ENCODE results near the gene CPA2. TPM values are rescaled to one million over a fixed set of nuclear protein-coding genes. Genes with fewer than 3 reads are reported as not detected.
A peak's percentile ranks its signal among the peaks of the same experiment; 100 is the strongest.

CPA2 gene
- total RNA-seq, 2 donors from 2014 or later, result 0.40 to 0.66 TPM

DNA sequence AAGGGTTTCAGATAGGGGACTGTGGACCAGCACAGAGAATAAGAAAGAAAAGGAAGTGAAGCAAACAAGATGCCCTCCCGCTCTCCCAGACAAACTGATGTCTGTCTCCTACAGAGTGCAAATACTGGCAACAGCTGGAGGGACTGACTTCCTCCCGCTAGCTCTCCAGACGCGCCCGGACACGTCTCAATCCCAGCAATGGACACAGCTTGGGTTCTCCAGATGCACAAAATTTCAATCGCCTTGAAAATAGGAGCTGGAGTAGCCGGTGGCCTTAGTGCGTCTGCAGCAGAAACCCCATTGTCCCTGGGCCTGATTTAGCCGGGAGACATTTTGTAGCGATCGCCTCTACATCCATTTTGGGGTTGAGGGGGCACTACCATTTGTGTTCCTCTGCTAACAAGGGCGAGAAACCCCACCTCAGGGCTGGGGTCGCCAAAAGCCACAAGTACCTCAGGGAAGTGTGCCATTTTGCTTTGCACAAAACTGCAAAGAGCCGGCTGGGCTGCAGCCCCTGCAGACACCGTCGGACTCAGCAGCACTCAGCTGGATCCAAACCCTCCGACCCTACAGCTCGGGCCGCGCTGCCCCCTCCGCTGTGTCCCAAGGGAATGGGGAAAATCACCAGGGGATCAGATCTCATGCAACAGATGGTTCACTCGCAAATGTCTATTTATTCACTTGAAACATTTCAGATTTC is 5.9 kb downstream of the CPA2 start:
- Histone ChIP-seq H3K9me3 (ENCODE audit: control insufficient read depth, low read length) (no peaks in the 10 kb centered on the region), H3K27ac (ENCODE audit: low read depth, low read length) (peak overlapping the region; percentile 97), H3K4me3 (ENCODE audit: low read length) (peak overlapping the region; percentile 3), H3K27me3 (ENCODE audit: control insufficient read depth, insufficient read depth, low read length, poor library complexity, severe bottlenecking) (no peaks in the 10 kb centered on the region), H3K4me1 (ENCODE audit: control insufficient read depth, insufficient read depth, low read length) (peaks cover 11% of the 10 kb centered on the region), H3K36me3 (ENCODE audit: control insufficient read depth, insufficient read depth, low read length) (no peaks in the 10 kb centered on the region), H3K9ac (ENCODE audit: extremely low read depth, low read length, poor library complexity, severe bottlenecking) (peak overlapping the region; percentile 28)
- no peaks in the 10 kb centered on the region for H3K9me3 Mint-ChIP-seq
- DNase-seq, result peak; percentile 76
- peak overlapping the region; percentile 92 for H3K27ac Mint-ChIP-seq
- 54 to 60% methylated on average over 17 to 23 of the region's 23 CpGs for WGBS, 2 experiments (ENCODE audit: insufficient coverage in 1 of 2, insufficient read length in 1 of 2)
- no peaks in the 10 kb centered on the region for H3K36me3 Mint-ChIP-seq (ENCODE audit: low read depth)
- peak overlapping the region; percentile 40 for H3K4me3 Mint-ChIP-seq
- TF ChIP-seq, protein P1, sequence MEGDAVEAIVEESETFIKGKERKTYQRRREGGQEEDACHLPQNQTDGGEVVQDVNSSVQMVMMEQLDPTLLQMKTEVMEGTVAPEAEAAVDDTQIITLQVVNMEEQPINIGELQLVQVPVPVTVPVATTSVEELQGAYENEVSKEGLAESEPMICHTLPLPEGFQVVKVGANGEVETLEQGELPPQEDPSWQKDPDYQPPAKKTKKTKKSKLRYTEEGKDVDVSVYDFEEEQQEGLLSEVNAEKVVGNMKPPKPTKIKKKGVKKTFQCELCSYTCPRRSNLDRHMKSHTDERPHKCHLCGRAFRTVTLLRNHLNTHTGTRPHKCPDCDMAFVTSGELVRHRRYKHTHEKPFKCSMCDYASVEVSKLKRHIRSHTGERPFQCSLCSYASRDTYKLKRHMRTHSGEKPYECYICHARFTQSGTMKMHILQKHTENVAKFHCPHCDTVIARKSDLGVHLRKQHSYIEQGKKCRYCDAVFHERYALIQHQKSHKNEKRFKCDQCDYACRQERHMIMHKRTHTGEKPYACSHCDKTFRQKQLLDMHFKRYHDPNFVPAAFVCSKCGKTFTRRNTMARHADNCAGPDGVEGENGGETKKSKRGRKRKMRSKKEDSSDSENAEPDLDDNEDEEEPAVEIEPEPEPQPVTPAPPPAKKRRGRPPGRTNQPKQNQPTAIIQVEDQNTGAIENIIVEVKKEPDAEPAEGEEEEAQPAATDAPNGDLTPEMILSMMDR (conservative IDR thresholded peaks at IDR 0.05), result no peak
- peaks cover 2% of the 10 kb centered on the region for H3K27me3 Mint-ChIP-seq (ENCODE audit: insufficient read depth)
- peaks cover 43% of the 10 kb centered on the region for H3K4me1 Mint-ChIP-seq

DNA sequence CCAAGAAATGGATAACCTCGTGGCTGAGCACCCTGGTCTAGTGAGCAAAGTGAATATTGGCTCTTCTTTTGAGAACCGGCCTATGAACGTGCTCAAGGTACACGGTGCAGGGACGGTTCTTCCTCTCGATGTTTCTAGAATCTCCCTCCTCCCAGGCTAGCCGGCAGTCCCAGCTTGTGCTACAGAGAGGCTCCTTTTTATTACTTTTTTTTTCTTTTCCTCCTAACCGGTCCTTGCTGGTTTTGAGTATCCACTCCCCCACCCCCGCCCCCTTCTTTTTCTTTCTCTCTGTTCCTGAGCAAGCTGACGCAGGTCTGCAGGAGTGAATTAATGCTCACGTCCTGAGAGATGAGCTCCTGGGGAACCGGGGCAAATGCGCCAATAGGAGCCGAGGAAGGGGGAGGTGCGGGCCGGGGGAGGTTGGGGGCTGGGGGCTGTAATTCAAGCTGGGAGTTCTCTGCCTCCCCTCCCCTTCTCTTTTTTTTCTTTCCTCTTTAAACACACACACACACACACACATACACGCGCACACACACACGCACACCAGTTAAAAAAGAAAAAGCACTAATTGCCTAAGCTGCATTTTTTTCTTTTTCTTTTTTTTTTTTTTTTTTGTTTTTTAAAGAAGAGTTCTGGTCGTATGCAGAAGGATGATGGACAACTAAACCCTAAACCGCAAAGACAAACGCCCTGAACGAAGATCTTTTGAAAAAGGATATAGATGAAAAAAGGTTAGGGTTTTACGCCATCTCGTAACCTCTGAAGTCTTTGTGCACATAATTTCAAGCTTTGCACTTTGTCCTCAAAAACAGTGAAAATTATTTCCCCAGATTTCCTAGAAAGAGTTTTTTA is 6.6 kb downstream of the CPA2 start:
- Histone ChIP-seq H3K27me3 (ENCODE audit: control insufficient read depth, insufficient read depth, low read length, poor library complexity, severe bottlenecking) (no peaks in the 10 kb centered on the region), H3K36me3 (ENCODE audit: control insufficient read depth, insufficient read depth, low read length) (no peaks in the 10 kb centered on the region), H3K4me3 (ENCODE audit: low read length) (peak overlapping the region; percentile 32), H3K27ac (ENCODE audit: low read depth, low read length) (peak overlapping the region; percentile 97), H3K9me3 (ENCODE audit: control insufficient read depth, low read length) (no peaks in the 10 kb centered on the region), H3K9ac (ENCODE audit: extremely low read depth, low read length, poor library complexity, severe bottlenecking) (peak overlapping the region; percentile 28), H3K4me1 (ENCODE audit: control insufficient read depth, insufficient read depth, low read length) (peaks cover 11% of the 10 kb centered on the region)
- Mint-ChIP-seq H3K9me3 (no peaks in the 10 kb centered on the region), H3K4me3 (peak overlapping the region; percentile 40), H3K4me1 (peaks cover 42% of the 10 kb centered on the region), H3K27me3 (ENCODE audit: insufficient read depth) (peaks cover 4% of the 10 kb centered on the region), H3K36me3 (ENCODE audit: low read depth) (no peaks in the 10 kb centered on the region), H3K27ac (peak overlapping the region; percentile 92)
- peak; percentile 92 for DNase-seq
- TF ChIP-seq, protein P1 (conservative IDR thresholded peaks at IDR 0.05), result no peak
- 20 to 23% methylated on average over 9 to 22 of the region's 25 CpGs for WGBS, 2 experiments (ENCODE audit: insufficient coverage in 1 of 2, insufficient read length in 1 of 2)

DNA sequence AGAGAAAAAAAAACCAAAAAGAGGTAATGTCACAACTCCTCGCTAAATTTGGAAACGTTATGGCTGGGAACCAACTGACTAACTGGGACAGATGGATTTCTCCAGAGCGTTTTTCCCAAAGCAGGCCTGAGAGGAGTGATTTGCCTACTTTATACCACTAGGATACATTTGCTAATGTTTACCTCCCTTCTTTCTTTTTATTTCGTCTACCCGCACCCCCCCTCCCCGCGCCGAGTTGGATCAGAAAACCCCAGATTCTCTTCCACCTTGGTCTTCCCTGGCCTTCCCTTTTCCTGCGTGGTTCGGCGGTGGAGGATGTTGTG is 7.2 kb downstream of the CPA2 start:
- Histone ChIP-seq H3K9ac (ENCODE audit: extremely low read depth, low read length, poor library complexity, severe bottlenecking) (no peak overlapping the region), H3K4me3 (ENCODE audit: low read length) (peak overlapping the region; percentile 32), H3K9me3 (ENCODE audit: control insufficient read depth, low read length) (no peaks in the 10 kb centered on the region), H3K36me3 (ENCODE audit: control insufficient read depth, insufficient read depth, low read length) (no peaks in the 10 kb centered on the region), H3K4me1 (ENCODE audit: control insufficient read depth, insufficient read depth, low read length) (peaks cover 11% of the 10 kb centered on the region), H3K27me3 (ENCODE audit: control insufficient read depth, insufficient read depth, low read length, poor library complexity, severe bottlenecking) (no peaks in the 10 kb centered on the region), H3K27ac (ENCODE audit: low read depth, low read length) (peak overlapping the region; percentile 74)
- peak overlapping the region; percentile 92 for H3K27ac Mint-ChIP-seq
- DNase-seq, result peak; percentile 67
- H3K4me1 Mint-ChIP-seq, result peaks cover 40% of the 10 kb centered on the region
- H3K36me3 Mint-ChIP-seq (ENCODE audit: low read depth), result no peaks in the 10 kb centered on the region
- TF ChIP-seq, protein P1 (conservative IDR thresholded peaks at IDR 0.05), result peak; percentile 44
- peak overlapping the region; percentile 40 for H3K4me3 Mint-ChIP-seq
- WGBS, 2 experiments (ENCODE audit: insufficient coverage in 1 of 2, insufficient read length in 1 of 2), result 32 to 38% methylated on average over 3 to 11 of the region's 11 CpGs
- no peaks in the 10 kb centered on the region for H3K9me3 Mint-ChIP-seq
- H3K27me3 Mint-ChIP-seq (ENCODE audit: insufficient read depth), result peaks cover 4% of the 10 kb centered on the region
